ENCODE results near the gene DNAI1. TPM values are rescaled to one million over a fixed set of nuclear protein-coding genes. Genes with fewer than 3 reads are reported as not detected.
A peak's percentile ranks its signal among the peaks of the same experiment; 100 is the strongest.

DNAI1 gene
- total RNA-seq, 1 donor from 2014 or later: 1.8 TPM

DNA sequence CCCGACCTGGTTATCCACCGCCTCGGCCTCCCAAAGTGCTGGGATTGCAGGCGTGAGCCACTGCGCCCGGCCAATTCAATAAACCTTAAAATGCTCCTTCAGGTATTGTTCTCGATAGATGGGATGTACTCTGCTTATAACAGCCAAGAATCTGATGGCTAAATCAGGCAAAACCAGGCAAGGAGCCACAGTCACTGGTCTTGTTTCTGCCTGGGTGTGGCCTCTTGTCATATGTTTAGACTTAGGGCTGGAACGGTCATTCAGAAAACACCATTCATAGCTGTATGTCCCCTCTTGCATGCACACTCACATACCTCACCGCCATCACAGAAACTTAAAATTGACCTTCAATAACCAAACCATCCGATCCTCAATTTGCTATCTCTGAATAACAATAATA is 8.0 kb upstream of the DNAI1 start:
- H3K27ac ChIP-seq (ENCODE audit: low read depth, low read length): no peak overlapping the region
- H3K9me3 ChIP-seq (ENCODE audit: insufficient read depth, low read depth, low read length): no peaks in the 10 kb centered on the region
- H3K9ac ChIP-seq (ENCODE audit: low read length): no peak overlapping the region
- no peak overlapping the region for H3K4me3 ChIP-seq (ENCODE audit: insufficient read depth, low read depth, low read length)
- H3K79me2 ChIP-seq (ENCODE audit: insufficient read depth, low read length): peaks cover 74% of the 10 kb centered on the region
- FAIRE-seq (no peak), DNase-seq (ENCODE audit: low read depth) (no peak)
- H4K20me1 ChIP-seq (ENCODE audit: insufficient read depth, low read length): peaks cover 97% of the 10 kb centered on the region
- H3K27me3 ChIP-seq (ENCODE audit: insufficient read depth, low read length): no peaks in the 10 kb centered on the region
- no peaks in the 10 kb centered on the region for H3K36me3 ChIP-seq (ENCODE audit: insufficient read depth, low read length)
- Mint-ChIP-seq H3K36me3 (ENCODE audit: low read depth, unreplicated experiment) (peaks cover 10% of the 10 kb centered on the region), H3K27ac (ENCODE audit: unreplicated experiment) (peak overlapping the region; percentile 49), H3K4me3 (ENCODE audit: unreplicated experiment) (peak overlapping the region; percentile 58), H3K27me3 (ENCODE audit: low read depth, unreplicated experiment) (no peaks in the 10 kb centered on the region), H3K4me1 (ENCODE audit: low read depth, unreplicated experiment) (peaks cover 52% of the 10 kb centered on the region), H3K9me3 (ENCODE audit: unreplicated experiment) (no peaks in the 10 kb centered on the region)
- H3K4me1 ChIP-seq (ENCODE audit: insufficient read depth, low read length): peaks cover 3% of the 10 kb centered on the region
- H2AFZ ChIP-seq (ENCODE audit: low read depth, low read length): no peak overlapping the region
- H3K4me2 ChIP-seq (ENCODE audit: low read length): no peak overlapping the region
- TF ChIP-seq, protein P1, sequence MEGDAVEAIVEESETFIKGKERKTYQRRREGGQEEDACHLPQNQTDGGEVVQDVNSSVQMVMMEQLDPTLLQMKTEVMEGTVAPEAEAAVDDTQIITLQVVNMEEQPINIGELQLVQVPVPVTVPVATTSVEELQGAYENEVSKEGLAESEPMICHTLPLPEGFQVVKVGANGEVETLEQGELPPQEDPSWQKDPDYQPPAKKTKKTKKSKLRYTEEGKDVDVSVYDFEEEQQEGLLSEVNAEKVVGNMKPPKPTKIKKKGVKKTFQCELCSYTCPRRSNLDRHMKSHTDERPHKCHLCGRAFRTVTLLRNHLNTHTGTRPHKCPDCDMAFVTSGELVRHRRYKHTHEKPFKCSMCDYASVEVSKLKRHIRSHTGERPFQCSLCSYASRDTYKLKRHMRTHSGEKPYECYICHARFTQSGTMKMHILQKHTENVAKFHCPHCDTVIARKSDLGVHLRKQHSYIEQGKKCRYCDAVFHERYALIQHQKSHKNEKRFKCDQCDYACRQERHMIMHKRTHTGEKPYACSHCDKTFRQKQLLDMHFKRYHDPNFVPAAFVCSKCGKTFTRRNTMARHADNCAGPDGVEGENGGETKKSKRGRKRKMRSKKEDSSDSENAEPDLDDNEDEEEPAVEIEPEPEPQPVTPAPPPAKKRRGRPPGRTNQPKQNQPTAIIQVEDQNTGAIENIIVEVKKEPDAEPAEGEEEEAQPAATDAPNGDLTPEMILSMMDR (IDR thresholded peaks at IDR 0.05; ENCODE audit: insufficient read depth, low read depth, low read length): no peak
- no peak for TF ChIP-seq EZH2 (IDR thresholded peaks at IDR 0.05; ENCODE audit: insufficient read depth, low read length)

DNA sequence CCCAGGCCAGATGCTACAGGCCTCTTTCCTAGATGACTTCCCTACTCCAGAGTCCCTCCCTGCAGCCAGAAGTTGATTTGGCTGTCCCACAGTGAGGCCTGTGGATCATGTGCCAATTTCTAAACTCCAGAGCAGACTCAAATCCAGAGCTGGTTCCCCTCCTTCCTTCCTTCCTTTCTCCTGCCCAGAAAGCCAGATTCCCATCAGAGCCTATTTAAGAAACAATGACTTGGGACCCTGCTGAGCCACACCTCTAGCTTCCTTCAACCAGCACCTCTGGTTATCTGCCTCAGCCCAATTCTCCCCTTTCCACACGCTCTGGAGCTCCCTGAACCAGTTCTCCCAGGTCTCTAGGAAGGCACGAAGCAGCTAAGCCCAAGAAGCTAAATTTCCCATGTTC is 7.5 kb upstream of the DNAI1 start:
- H3K4me1 Mint-ChIP-seq (ENCODE audit: low read depth, unreplicated experiment): peaks cover 48% of the 10 kb centered on the region
- H3K36me3 ChIP-seq (ENCODE audit: insufficient read depth, low read length): no peaks in the 10 kb centered on the region
- no peak for FAIRE-seq
- peaks cover 10% of the 10 kb centered on the region for H3K36me3 Mint-ChIP-seq (ENCODE audit: low read depth, unreplicated experiment)
- no peak for DNase-seq (ENCODE audit: low read depth)
- H3K9ac ChIP-seq (ENCODE audit: low read length): no peak overlapping the region
- H3K27ac ChIP-seq (ENCODE audit: low read depth, low read length): no peak overlapping the region
- H3K9me3 Mint-ChIP-seq (ENCODE audit: unreplicated experiment): no peaks in the 10 kb centered on the region
- H3K4me3 ChIP-seq (ENCODE audit: insufficient read depth, low read depth, low read length): no peak overlapping the region
- no peak overlapping the region for H2AFZ ChIP-seq (ENCODE audit: low read depth, low read length)
- H3K9me3 ChIP-seq (ENCODE audit: insufficient read depth, low read depth, low read length): no peaks in the 10 kb centered on the region
- no peaks in the 10 kb centered on the region for H3K27me3 ChIP-seq (ENCODE audit: insufficient read depth, low read length)
- peak overlapping the region; percentile 58 for H3K4me3 Mint-ChIP-seq (ENCODE audit: unreplicated experiment)
- H3K79me2 ChIP-seq (ENCODE audit: insufficient read depth, low read length): peaks cover 78% of the 10 kb centered on the region
- H3K4me1 ChIP-seq (ENCODE audit: insufficient read depth, low read length): peaks cover 3% of the 10 kb centered on the region
- H3K27ac Mint-ChIP-seq (ENCODE audit: unreplicated experiment): peak overlapping the region; percentile 49
- H4K20me1 ChIP-seq (ENCODE audit: insufficient read depth, low read length): peaks cover 98% of the 10 kb centered on the region
- H3K4me2 ChIP-seq (ENCODE audit: low read length): no peak overlapping the region
- no peaks in the 10 kb centered on the region for H3K27me3 Mint-ChIP-seq (ENCODE audit: low read depth, unreplicated experiment)
- TF ChIP-seq EZH2 (IDR thresholded peaks at IDR 0.05; ENCODE audit: insufficient read depth, low read length): no peak
- TF ChIP-seq, protein P1 (IDR thresholded peaks at IDR 0.05; ENCODE audit: insufficient read depth, low read depth, low read length): no peak

DNA sequence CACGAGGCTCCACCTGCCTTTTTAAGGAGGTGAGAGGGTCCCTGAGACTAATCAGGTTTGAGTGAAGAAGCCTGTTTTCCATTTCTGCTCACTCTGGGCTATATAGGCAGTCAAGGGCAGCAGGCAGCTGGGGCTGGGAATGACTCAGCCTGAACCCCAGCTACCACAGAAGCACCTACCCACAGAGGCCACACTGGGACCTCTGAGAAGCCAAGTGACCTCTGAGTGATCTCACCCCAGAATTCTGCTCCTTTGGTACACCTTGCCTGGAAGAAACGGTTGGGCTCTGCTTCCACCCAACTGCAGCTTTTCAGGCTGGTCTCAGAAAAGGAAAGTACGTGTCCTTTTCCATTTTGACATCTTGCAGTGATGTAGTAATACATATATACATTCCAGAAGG is 7.1 kb upstream of the DNAI1 start:
- DNase-seq (ENCODE audit: low read depth) (peak; percentile 45), FAIRE-seq (no peak)
- Histone ChIP-seq H3K27ac (ENCODE audit: low read depth, low read length) (no peak overlapping the region), H3K9me3 (ENCODE audit: insufficient read depth, low read depth, low read length) (no peaks in the 10 kb centered on the region), H3K4me1 (ENCODE audit: insufficient read depth, low read length) (peaks cover 3% of the 10 kb centered on the region), H3K4me2 (ENCODE audit: low read length) (no peak overlapping the region), H3K79me2 (ENCODE audit: insufficient read depth, low read length) (peaks cover 82% of the 10 kb centered on the region), H3K9ac (ENCODE audit: low read length) (no peak overlapping the region), H3K36me3 (ENCODE audit: insufficient read depth, low read length) (no peaks in the 10 kb centered on the region), H4K20me1 (ENCODE audit: insufficient read depth, low read length) (peaks cover 98% of the 10 kb centered on the region), H2AFZ (ENCODE audit: low read depth, low read length) (no peak overlapping the region), H3K27me3 (ENCODE audit: insufficient read depth, low read length) (no peaks in the 10 kb centered on the region), H3K4me3 (ENCODE audit: insufficient read depth, low read depth, low read length) (no peak overlapping the region)
- Mint-ChIP-seq H3K27me3 (ENCODE audit: low read depth, unreplicated experiment) (no peaks in the 10 kb centered on the region), H3K36me3 (ENCODE audit: low read depth, unreplicated experiment) (peaks cover 12% of the 10 kb centered on the region), H3K9me3 (ENCODE audit: unreplicated experiment) (no peaks in the 10 kb centered on the region), H3K4me3 (ENCODE audit: unreplicated experiment) (no peak overlapping the region), H3K27ac (ENCODE audit: unreplicated experiment) (peak overlapping the region; percentile 49), H3K4me1 (ENCODE audit: low read depth, unreplicated experiment) (peaks cover 48% of the 10 kb centered on the region)
- no peak for TF ChIP-seq EZH2 (IDR thresholded peaks at IDR 0.05; ENCODE audit: insufficient read depth, low read length)
- TF ChIP-seq, protein P1 (IDR thresholded peaks at IDR 0.05; ENCODE audit: insufficient read depth, low read depth, low read length): no peak

Measured in astrocyte (in vitro differentiated cells and primary cell).